Limb (tissue), 2 donors: ENCODE results near the gene CD69.
A peak's percentile ranks its signal among the peaks of the same experiment; 100 is the strongest.
"Not testable (repeated sequence)": the region's sequence is repeated elsewhere in the genome, so short reads cannot be mapped to it uniquely, and the experiment has no call there.

Experiments used
- DNase-seq, 2 donors: peaks; one replicate each; pipeline ENCODE4 v3.0.0-alpha.2; 2016; ENCODE audit errors: extremely low spot score in 2 of 2

Gene CD69

DNA sequence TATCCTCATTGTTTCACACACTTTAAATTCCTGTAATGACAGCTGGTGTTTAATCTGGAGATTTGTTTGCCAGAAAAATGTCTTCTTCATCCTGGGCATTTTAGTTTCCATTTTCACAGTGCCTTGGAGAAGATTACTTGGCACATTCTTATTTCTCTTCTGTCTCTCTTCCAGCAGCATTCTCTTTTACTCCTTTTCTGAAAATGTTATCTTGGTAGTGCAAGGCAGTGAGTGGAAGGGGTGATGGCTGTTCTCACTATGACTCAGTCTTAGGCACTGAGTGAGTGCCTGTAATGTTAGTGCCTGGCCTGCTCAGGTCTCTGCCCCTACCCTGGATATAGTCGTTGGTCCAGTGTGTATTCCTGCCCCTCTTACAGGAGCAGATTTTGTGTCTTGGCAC lies 40.9 kb downstream of the CD69 start:
- DNase-seq, result no peak

DNA sequence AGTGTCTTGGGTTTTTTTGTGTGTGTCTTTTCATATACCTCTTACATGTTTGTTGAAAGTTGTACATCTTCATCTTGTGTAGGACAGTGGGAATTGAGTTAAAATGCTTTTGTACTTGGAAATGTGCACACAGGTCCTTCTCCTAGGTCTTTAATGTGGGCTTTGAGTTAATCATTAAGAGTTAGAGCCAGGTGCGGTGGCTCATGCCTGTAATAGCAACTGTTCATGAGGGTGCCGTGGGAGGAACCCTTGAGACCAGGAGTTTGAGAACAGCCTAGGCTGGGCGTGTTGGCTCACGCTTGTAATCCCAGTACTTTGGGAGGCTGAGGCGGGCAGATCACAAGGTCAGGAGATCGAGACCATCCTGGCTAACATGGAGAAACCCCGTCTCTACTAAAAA lies 41.7 kb downstream of the CD69 start:
- DNase-seq, result no peak

DNA sequence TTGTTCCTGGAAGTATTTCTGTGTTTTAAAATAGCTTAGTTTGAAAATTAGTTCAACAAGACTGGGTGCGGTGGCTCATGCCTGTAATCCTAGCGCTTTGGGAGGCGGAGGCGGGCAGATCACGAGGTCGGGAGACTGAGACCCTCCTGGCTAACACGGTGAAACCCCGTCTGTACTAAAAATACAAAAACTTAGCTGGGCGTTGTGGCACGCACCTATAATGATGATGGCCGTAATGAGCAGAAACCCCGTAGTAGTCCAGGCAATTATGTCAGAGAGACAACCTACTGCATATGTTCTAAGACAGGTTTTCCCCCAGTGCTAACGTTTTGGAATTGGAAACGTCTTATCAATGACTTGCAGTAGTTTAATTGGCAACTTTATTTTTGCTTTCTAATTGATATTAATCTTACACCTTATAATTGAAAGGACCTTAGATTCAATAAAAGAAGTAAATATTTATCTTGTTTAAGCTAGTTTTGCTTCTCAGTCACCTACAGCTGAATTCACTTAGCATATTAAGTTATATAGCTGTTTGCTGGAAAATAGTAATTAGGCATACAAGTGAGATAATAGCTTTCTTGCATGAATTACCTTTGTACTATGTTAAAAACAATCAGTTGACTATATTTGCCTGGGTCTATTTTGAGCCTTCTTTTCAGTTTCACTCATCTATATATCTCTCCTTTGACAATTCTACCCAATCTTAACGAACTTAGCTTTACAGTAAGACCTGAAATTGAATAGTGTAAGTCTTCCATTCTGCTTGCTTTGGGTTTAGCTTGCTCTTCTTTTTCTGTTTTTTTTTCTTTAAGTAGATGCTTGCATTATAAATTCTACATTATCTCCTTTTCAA lies 43.4 kb downstream of the CD69 start:
- DNase-seq, result no peak

DNA sequence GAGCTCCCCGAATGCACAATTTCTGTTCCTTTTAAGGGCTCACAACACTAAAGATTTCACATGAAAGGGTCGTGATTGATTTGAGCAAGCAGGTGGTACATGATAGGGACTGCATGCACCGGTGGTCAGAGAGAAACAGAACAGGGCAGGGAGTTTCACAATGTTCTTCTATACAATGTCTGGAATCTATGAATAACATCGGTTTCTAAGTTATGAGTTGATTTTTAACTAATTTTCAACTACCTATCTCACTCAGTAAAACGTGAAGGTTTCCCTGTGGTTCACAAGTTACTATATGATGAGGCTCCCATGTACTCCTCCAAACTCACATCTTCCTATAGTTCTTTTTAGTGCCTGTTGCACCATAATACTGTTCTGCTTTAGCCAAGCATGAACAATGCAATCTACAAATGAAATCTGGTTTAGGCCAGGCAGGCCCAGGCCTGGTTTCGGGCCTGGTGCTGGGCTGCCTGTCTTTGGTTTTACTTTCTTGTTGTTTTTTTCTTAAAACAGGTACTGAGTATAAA lies 47.6 kb downstream of the CD69 start:
- not testable (repeated sequence) for DNase-seq

DNA sequence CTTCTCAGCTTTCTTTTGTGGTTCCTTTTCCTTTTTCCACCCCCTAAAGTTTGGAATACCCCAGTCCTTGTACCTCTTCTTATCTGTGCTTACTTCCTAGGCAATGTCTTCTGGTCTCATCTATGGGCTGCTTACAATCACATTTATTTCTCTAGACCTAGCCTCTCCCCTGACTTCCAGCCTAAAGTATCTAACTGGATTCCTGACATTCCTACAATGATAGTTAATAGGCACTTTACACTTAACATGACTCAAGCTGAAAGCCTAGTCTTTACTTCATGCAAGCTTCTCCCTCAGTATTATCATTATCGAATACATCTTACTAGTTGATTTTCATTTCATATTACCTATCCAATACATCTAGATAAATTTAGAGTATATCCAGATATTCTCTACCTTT lies 49.0 kb downstream of the CD69 start:
- DNase-seq, result no peak

DNA sequence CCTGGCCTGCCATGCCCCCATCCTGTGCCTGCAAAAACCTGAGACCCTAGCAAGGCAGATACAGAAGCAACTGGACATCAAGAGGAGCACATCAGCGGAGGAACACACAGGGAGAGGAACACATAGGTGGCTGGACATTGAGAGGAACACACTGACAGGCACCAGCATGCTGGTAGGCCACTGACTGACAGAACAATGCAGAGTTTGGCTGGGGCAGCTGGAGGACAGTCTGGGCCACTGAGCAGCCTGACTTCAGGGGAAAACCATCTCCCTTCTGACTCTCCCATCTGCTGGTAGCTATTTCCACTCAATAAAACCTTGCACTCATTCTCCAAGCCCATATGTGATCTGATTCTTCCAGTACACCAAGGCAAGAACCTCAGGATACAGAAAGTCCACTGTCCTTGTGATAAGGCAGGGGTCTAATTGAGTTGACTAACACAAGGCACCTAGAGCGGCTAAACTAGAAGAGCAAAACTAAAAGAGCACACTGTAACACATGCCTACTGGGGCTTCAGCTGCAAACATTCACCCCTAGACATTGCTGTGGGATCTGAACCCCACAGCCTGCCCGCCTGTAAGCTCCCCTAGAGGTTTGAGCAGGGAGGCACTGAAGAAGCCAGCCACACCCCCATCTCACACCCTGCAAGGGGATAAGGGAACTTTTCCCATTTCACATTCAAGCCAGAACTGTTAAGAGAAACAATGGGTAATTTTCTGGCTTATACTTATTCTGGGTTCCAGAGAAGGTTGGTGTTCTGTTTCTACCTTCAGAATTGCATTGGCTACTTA lies 49.9 kb downstream of the CD69 start:
- DNase-seq, result no peak

DNA sequence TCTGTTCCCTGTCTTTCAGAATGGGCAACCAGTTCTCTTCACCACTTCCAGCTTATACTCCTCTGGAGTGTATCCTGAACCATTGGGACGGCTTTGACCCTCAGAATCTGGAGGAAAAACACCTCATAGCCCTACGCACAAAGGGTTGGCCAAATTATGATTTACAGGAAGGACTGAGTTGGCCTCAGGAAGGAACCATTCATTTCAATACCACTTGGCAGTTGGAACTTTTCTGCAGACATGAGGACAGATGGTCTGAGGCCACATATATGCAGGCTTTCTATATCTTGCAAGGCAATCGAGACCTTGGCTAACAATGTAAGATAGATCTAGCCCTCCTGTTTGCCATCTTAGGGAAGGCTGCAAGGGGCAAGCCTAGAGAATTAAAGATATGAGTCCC lies 51.8 kb downstream of the CD69 start:
- DNase-seq, result no peak

DNA sequence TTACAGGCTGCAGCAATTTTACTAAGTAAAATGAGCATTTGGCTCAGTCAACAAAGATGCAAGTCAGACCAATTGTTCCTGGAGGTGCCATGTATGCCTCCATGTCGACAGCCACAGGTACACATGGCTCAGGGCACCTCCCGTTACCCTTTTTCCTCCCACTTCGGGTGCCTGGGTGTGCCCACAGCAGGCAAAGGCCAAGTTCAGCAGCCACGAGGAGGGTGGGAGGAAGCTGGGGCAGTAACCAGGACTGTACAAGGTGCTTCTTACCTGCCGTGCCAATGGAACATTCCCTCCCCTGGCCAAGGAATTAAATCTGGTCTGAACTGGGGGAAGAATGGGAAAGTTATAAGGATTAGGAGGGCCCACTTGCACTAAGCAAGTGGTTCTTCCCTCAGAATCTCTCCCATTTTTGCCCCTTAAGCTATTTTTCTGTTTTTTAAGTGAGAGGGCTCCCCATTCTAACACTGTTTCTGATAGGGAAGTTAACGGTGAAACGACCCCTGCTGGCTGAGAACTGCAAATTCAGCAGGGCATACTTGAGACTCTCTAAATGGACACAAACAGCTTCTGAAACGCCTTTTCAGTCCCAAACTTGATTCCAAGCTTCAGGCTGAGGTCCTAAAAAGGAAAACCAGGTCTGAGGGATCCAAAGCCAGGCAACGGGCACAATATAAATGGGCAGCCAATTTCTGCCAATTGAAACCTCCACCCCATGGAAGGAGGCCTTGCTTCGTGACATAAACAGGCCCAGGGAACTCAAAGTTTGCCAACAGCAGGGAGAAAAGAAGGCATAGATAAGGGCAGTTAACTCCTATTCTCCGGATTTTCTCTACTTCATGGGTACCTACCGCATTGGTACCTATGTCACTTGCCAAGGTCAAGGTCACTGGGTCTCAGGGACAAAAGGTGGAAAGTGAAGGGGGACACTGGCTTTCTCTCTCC lies 52.6 kb downstream of the CD69 start:
- DNase-seq, result peak; percentile 41 to 46

DNA sequence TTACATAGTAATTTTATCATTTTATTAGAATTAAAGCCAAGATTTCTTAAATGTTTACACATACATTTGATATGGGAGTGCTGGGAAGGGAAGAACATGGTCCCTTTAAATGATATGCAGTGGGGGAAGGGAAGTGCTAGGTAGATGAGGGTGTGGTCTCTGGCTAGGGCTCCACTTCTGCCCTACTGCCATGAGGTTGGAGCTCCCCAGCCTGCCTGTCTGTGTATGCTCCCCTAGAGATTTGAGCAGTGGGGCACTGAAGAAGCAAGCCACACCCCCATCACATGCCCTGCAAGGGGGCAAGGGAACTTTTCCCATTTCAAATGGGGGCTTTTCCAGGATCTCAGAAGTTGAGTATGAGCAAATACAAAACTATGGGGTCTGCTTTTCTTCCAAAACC lies 53.3 kb downstream of the CD69 start:
- DNase-seq, result no peak

DNA sequence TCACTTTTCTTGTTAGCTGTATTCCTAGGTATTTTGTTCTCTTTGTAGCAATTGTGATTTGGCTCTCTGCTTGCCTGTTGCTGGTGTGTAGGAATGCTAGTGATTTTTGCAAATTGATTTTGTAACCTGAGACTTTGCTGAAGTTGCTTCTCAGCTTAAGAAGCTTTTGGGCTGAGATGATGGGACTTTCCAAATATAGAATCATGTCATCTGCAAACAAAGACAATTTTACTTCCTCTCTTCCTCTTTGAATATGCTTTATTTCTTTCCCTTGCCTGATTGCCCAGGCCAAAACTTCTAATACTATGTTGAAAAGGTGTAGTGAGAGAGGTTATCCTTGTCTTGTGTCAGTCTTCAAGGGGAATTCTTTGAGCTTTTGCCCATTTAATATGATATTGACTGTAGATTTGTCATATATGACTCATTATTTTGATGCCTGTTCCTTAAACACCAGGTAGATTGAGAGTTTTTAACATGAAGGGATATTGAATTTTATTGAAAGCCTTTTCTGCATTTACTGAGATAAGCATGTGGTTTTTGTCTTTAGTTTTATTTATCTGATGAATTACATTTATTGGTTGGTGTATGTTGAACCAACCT lies 54.5 kb downstream of the CD69 start:
- no peak for DNase-seq

DNA sequence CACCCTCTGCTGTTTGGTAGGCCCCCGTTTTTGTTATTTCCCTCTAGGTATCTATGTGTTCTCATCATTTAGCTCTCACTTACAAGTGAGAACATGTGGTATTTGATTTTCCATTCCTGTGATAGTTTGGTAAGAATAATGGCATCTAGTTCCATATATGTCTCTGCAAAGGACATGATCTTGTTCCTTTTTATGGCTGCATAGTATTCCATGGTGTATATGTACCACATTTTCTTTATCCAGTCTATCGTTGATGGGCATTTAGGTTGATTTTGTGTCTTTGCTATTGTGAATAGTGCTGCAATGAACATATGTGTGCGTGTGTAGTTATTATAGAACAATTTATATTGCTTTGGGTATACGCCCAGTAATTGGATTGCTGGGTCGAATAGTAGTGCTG lies 56.1 kb downstream of the CD69 start:
- not testable (repeated sequence) for DNase-seq
